SIG-M5 (cell line): ENCODE results near the gene SOCS7.

Experiments used
- DNase-seq: peaks from one replicate; lab custom pipeline; 2025; lab: John Stamatoyannopoulos, UW

Gene SOCS7

DNA sequence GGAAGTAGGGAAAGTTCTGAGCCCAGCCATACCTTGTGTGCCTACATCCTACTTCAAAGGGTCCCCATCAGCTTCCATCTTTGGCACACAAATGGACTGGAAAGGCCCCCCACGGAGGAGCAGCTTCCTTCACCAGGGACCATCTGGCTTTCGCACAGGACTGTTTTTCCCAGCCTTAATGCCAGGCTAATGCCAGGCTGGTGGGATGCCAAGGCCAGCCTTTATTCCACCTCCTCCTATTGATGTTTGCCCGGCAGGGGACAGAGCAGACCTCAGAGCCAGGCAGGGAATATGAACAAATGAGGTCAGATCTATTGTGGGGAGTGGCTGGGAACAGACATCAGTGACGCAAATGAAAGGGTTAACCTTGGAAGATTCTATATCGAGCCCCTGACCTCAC is 13.6 kb upstream of the SOCS7 start:
- no peak for DNase-seq

DNA sequence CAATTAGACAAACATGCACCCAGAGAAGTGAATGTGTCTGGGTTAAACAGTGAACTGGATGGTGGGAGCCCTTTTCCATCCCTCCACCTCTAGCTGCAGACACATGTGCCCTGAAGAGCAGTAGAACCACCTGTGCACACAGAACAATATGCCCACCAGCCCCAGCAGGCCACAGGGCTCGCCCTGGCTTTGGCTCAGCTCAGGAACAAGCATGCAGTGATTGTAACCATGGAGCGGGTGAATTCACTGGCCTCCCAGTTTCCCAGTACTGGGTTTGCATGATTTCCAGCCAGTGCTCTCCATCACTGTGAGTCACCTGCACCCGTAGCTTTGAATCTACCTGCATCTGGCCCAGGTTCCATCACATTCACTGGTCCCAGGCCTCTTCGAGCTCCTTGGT is 13.1 kb upstream of the SOCS7 start:
- no peak for DNase-seq

DNA sequence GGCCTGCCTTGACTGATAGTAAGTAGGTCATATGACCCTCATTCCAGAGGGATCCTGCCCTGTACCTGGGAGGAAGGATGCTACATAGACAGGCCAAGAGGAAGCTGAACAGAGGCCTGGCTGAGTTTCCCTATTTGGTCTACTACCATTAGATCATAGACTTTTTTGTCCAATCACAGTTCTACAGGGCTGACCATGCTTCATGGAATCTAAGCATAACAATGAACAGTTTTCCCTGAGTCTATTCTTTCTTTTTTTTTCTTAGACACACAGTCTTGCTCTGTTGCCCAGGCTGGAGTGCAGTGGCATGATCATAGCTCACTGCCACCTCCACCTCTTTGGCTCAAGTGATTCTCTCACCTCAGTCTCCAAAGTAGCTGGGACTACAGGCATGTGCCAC is 11.8 kb upstream of the SOCS7 start:
- DNase-seq = no peak

DNA sequence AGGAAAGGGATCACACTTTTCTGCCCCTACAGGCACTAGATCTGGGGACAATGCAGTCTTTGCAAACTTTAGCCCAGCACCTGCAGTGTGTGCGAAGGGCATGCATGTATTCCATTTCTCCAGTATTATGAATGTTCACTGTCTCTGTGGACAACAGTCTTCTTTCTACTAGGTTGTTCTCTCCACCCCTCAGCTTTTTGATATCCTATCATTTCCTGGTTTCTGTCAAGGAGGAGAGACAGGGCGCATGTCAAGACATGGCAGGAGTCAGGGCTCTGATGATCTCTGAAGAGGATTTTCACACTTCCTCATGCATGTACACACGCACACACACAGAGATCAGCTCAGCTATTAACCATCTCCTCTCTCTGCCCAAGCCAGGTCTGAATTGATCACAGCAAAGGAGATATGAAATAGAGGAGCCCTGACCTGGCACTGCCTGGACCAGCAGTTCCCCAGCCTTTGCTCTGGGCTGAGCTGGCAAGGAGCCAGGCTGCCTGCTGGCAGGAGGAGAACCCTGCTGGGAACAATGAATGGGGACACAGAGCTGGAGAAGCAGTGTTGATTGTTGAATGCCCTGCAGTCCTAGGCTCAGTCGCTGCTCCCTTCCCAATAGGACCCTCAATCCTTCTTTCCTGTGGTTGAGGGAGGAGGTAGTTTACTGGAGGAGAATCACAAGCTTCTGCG is 10.5 kb upstream of the SOCS7 start:
- no peak for DNase-seq

- no peak for DNase-seq
Measured at GRCh38 chr17:38342886-38343607, 8.6 kb upstream of the SOCS7 start.

GRCh38 chr17:38343608-38344419 is 7.8 kb upstream of the SOCS7 start, which contains the start of gene GPR179:
TSS of gene GPR179 (minus strand) at chr17:38343956. CDS start at chr17:38343789, 167 bp downstream.
- DNase-seq = no peak

GRCh38 chr17:38344420-38344745 is 7.3 kb upstream of the SOCS7 start:
- no peak for DNase-seq

DNA sequence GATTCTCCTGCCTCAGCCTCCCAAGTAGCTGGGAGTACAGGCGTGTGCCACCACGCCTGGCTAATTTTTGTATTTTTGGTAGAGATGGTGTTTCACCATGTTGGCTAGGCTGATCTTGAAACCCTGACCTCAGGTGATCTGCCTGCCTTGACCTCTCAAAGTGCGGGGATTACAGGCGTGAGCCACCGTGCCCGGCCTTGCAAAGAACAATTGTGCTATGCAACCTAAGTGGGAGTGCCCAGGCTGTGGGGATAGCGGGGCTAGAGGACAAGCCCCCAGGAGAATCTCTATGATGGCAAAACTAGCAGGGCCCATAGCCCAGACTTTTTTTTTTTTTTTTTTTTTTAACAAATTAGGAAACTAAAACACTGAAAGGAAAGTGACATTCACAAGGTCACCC is 5.9 kb upstream of the SOCS7 start:
- DNase-seq = no peak

DNA sequence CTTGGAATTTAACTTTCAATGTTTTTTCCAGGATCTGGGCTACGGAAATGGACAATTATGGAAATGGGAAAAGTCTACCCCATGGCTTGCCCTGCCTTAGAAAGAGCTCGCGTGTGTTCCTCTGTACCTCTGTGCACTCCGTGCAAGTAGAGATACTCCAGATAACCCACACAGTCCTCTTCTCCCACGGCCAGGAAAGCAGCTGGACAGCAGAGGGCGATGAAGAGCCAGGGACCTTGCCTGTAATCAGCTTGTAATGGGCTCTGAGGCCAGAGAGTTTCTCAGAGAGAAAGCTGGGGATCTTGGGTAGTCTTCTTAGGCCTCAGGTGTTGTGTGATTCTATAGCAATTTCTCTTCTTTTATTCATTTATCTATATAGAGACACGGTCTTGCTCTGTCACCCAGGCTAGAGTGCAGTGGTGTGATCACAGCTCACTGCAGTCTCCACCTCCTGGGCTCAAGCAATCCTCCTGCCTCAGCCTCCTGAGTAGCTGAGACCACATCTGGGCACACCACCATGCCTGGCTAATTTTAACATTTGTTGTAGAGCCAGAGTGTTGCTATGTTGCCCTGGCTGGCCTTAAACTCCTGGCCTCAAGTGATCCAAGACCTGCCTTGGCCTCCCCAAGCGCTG is 2.4 kb upstream of the SOCS7 start:
- no peak for DNase-seq

GRCh38 chr17:38350035-38350434 is 1.6 kb upstream of the SOCS7 start:
- DNase-seq = no peak

GRCh38 chr17:38352245-38353085 is 821 bp downstream of the SOCS7 start:
- DNase-seq = no peak

- DNase-seq = no peak
Measured at GRCh38 chr17:38353086-38353604, 1.5 kb downstream of the SOCS7 start.

- no peak for DNase-seq
Measured at GRCh38 chr17:38353668-38354067, 2.0 kb downstream of the SOCS7 start.

GRCh38 chr17:38354466-38354865 is 2.8 kb downstream of the SOCS7 start:
- no peak for DNase-seq

DNA sequence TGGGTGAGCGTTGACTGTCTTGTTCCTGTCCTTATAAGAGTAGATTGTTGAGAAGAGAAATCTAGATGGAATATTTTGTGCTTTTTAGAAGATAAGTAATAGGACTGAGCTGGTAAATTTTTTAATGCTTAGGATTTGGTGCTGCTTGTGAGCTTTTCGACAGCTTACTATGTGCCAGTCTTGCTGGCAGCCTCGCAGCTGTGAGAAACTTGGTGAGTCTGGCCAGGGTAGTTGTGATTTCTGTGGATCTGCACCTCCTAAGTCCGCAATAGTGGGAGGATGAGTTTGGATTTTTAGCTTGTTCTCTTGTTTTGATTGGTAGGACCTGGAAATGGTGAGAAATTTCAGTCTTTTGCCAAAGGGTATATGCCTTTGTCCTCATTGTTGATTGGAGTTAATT is 3.6 kb downstream of the SOCS7 start:
- DNase-seq = no peak

DNA sequence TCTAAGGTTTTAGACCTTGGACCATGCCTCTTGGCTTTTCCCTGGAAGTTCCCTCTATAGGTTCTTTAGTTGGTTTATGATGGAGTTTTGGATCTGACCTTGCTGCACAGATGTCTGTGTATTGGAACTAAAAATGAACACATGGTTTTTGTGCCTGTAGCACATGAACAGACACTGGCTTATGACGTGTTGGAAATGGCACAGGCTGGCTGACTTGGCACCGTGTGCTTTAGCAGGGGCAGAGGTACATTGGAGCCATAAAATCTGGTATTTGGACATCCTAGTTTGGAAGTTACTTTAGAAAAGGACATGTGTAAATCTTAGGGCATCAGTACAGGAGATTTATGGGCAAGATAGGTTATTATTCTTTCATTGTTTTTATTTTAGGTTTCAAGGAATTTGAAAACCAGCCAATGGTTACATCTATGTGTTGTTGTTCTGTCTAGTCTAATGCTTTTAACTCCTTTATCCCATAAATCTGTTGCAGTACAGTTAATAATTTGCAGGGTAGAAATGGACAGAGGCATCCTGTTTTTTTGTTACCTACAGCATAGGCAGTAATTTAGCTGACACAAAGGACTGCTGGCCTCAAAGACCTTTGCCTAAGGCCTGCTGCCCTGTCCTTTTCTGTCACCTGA is 6.0 kb downstream of the SOCS7 start:
- DNase-seq = no peak

- no peak for DNase-seq
Measured at GRCh38 chr17:38358586-38359513, 7.2 kb downstream of the SOCS7 start.

GRCh38 chr17:38361694-38362465 is 10.2 kb downstream of the SOCS7 start:
- DNase-seq = no peak

GRCh38 chr17:38363016-38363415 is 11.4 kb downstream of the SOCS7 start:
- no peak for DNase-seq
